ENCODE results near the gene RPS6KA2. TPM values are rescaled to one million over a fixed set of nuclear protein-coding genes. Genes with fewer than 3 reads are reported as not detected.
"Not testable (repeated sequence)": the region's sequence is repeated elsewhere in the genome, so short reads cannot be mapped to it uniquely, and the experiment has no call there.

RPS6KA2 gene
- total RNA-seq, 1 donor from 2014 or later: 37.5 TPM

- Mint-ChIP-seq H3K27me3 (no peaks in the 10 kb centered on the region), H3K4me3 (ENCODE audit: low read depth) (no peak overlapping the region), H3K4me1 (ENCODE audit: low read depth) (peaks cover 3% of the 10 kb centered on the region), H3K27ac (peak overlapping the region; percentile 56), H3K9me3 (ENCODE audit: low read depth) (no peaks in the 10 kb centered on the region), H3K36me3 (ENCODE audit: insufficient read depth) (peaks cover 7% of the 10 kb centered on the region)
- no peak for DNase-seq (ENCODE audit: low spot score, unreplicated experiment)
- TF ChIP-seq CTCF (IDR thresholded peaks at IDR 0.05; ENCODE audit: unreplicated experiment): no peak
Observed at GRCh38 chr6:166541366-166541765, 85.7 kb downstream of the RPS6KA2 start.

- Mint-ChIP-seq H3K9me3 (ENCODE audit: low read depth) (no peaks in the 10 kb centered on the region), H3K4me3 (ENCODE audit: low read depth) (no peak overlapping the region), H3K4me1 (ENCODE audit: low read depth) (peaks cover 3% of the 10 kb centered on the region), H3K36me3 (ENCODE audit: insufficient read depth) (peaks cover 5% of the 10 kb centered on the region), H3K27ac (peak overlapping the region; percentile 29), H3K27me3 (no peaks in the 10 kb centered on the region)
- no peak for DNase-seq (ENCODE audit: low spot score, unreplicated experiment)
- no peak for TF ChIP-seq CTCF (IDR thresholded peaks at IDR 0.05; ENCODE audit: unreplicated experiment)
Observed at GRCh38 chr6:166540631-166541331, 86.3 kb downstream of the RPS6KA2 start.

GRCh38 chr6:166539543-166539942 is 87.5 kb downstream of the RPS6KA2 start:
- peak overlapping the region; percentile 52 for H3K27ac Mint-ChIP-seq
- H3K27me3 Mint-ChIP-seq: no peaks in the 10 kb centered on the region
- H3K4me3 Mint-ChIP-seq (ENCODE audit: low read depth): no peak overlapping the region
- H3K4me1 Mint-ChIP-seq (ENCODE audit: low read depth): peaks cover 3% of the 10 kb centered on the region
- DNase-seq (ENCODE audit: low spot score, unreplicated experiment): no peak
- TF ChIP-seq CTCF (IDR thresholded peaks at IDR 0.05; ENCODE audit: unreplicated experiment): no peak
- no peaks in the 10 kb centered on the region for H3K9me3 Mint-ChIP-seq (ENCODE audit: low read depth)
- peaks cover 6% of the 10 kb centered on the region for H3K36me3 Mint-ChIP-seq (ENCODE audit: insufficient read depth)

GRCh38 chr6:166539011-166539385 is 88.1 kb downstream of the RPS6KA2 start:
- H3K27ac Mint-ChIP-seq; H3K9me3 Mint-ChIP-seq (ENCODE audit: low read depth); H3K4me1 Mint-ChIP-seq (ENCODE audit: low read depth): not testable (repeated sequence)

GRCh38 chr6:166538297-166539010 is 88.6 kb downstream of the RPS6KA2 start:
- no peak for DNase-seq (ENCODE audit: low spot score, unreplicated experiment)
- H3K27me3 Mint-ChIP-seq: no peaks in the 10 kb centered on the region
- H3K27ac Mint-ChIP-seq: no peak overlapping the region
- H3K36me3 Mint-ChIP-seq (ENCODE audit: insufficient read depth): peaks cover 6% of the 10 kb centered on the region
- H3K9me3 Mint-ChIP-seq (ENCODE audit: low read depth): no peaks in the 10 kb centered on the region
- H3K4me3 Mint-ChIP-seq (ENCODE audit: low read depth): no peak overlapping the region
- TF ChIP-seq CTCF (IDR thresholded peaks at IDR 0.05; ENCODE audit: unreplicated experiment): no peak
- peaks cover 3% of the 10 kb centered on the region for H3K4me1 Mint-ChIP-seq (ENCODE audit: low read depth)

More at GRCh38 chr6:166539011-166539385, 88.1 kb downstream of the RPS6KA2 start:
- not testable (repeated sequence) for DNase-seq (ENCODE audit: low spot score, unreplicated experiment); H3K36me3 Mint-ChIP-seq (ENCODE audit: insufficient read depth); H3K27me3 Mint-ChIP-seq; H3K4me3 Mint-ChIP-seq (ENCODE audit: low read depth)
